GM19023 (cell line): ENCODE data around the gene TMEM120A.
"Not testable (repeated sequence)": the region's sequence is repeated elsewhere in the genome, so short reads cannot be mapped to it uniquely, and the experiment has no call there.

Experiments used
- ATAC-seq: cut with Tn5 transposase; IDR thresholded peaks from one replicate; pipeline ENCODE4 v1.9.1; 2021; ENCODE audit warnings: mild to moderate bottlenecking, moderate library complexity; ENCODE audit not compliant: unreplicated experiment

TMEM120A gene

DNA sequence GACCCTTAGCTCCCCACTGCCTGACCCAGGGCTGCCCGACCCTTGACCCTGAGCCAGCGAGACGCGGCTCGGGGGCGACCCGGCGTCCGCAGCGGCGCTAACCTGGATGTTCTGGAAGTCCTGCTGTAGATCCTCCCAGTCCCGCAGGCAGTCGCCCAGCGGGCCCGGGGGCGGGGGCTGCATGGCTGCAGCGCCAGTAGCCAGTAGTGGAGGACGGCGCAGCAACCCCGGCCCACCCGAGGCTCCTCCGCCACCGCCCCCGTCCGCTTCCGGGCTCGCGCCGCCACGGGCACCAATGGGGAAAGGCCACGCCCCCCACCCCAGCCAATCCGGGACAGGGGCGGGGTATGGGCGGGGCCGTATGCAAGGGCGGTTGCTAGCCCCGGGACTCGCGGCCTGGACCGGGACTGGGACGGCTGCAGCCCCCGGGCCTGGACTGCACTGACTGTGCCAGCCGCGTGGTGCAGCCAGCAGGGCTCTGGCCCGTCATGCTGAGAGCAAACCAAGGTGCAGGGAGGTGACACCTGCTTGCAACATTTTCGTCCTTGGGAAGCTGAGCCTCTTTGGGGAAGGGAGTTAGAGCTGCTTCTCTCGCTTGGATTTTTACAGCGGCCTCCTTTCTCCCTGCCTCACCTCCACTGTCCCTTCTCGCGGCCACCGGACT is at the start of gene TMEM120A:
Gene TMEM120A (minus strand): TSS at position 208 of the 664 bp plus-strand sequence. CDS start 25 bp downstream, at position 183.
- ATAC-seq = peak; percentile 94

DNA sequence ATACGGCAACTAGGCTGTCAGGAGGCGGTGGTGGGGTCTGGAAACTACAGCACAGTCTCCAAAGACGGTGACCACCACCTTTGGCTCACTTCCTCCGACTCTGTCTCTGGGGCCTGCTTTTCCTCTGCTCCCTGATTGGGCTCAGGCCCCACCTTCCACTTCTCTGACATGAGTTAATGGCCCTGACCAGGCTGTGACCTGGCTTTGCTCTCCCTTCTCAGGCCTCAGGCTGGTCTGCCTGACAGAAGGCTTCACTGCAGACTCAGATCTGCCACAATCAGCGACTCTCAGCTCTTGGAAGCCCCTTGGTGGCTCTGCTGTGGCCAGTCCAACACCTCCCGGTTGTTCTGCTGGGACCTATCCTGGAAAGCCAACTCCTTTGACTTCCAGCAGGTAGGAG is 45.7 kb upstream of the TMEM120A start:
- no peak for ATAC-seq

DNA sequence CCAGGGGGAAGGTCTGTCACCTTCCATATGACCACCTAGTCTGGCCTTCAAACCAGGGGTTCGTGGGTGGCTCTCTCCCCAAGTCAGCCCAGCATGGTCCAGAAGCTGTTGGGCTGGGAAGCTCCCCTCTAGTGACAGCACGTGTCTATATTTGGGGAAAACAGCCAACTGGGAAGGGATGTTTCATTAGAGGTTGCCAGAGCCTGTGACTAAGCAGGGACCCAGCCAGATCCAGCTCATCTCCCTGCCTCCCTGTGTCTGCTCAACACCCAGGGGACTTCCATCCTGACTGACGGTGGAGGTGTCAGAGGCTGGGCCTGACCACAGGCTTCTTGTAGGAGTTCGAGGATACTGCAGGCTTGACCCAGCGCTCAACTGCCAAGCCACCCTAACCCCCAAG is 42.9 kb upstream of the TMEM120A start:
- ATAC-seq = no peak

DNA sequence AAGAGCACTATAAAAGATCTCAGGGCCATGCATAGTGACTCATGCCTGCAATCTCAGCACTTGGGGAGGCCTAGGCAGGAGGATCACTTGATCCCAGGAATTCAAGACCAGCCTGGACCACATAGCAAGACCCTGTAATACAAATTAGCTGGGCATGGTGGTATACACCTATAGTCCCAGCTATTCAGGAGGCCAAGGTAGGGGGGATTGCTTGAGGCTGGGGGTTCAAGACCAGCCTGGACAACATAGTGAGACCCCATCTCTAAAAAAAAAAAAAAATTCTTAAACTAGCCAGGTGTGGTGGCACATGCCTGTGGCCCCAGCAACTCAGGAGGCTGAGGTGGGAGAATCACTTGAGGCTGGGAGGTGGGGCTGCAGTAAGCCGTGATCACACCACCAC is 37.6 kb upstream of the TMEM120A start:
- ATAC-seq = no peak

DNA sequence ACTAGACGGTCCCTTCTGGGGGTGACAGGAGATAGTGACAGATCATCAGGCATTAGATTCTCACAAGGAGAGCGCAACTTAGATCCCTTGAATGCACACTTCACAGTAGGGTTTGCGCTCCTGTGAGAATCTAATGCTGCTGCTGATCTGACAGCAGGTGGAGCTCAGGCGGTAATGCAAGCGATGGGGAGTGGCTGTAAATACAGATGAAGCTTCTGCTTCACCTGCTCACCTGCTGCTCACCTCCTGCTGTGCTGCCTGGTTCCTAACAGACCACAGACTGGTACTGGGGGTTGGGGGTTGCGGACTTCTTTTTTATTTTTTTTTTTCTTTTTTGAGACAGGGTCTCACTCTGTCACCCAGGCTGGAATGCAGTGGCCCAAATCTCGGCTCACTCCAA is 35.3 kb upstream of the TMEM120A start:
- ATAC-seq = not testable (repeated sequence)

DNA sequence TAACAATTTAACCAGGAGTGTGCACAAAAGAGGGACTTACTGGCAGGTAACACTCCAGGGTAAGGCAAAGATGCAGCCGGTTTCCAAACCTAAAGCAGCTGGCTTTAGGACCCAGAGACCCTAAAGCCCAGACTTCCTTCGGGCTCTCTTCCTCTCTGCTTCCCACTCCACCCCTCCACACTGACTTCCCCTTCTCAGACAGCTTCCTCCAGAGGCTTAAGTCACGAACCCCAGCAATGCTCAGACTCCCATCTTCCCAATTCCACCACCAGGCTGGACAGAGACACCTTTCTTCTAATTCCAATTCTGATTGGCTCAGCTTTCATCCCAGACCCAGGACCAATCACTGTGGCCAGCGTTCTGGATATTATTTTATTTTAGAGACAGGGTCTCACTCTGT is 28.6 kb upstream of the TMEM120A start:
- no peak for ATAC-seq

DNA sequence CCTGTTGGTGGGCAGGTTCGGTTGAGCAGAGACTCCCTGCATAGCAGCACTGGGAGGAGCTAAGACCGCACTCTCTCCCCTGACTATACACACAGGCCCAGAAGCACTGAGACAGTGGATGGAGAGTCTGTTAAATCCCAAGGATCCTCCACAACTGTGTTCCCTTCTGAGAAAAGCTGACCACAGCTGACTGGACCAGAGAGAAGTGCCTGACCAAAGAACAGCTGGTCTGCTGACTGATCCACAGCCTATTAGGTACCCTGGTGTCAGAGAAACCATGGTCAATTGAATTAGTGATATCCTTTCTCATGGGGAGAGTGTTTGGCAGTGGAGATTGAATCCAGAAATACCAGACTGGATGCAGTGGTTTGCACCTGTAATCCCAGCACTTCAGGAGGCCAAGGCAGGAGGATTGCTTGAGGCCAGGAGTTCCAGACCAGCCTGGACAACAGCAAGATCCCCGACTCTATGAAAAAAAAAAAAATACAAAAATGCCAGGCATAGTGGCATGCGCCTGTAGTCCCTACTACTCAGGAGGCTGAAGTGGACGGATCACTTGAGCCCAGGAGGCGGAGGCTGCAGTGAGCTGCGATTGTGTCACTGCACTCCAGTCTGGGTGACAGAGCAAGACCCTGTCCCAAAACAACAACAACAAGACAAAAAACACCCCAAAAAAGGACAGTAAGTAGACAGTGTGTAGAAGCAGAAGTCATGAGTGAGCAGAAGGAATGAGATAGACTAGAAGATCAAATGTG is 27.8 kb upstream of the TMEM120A start:
- no peak for ATAC-seq

DNA sequence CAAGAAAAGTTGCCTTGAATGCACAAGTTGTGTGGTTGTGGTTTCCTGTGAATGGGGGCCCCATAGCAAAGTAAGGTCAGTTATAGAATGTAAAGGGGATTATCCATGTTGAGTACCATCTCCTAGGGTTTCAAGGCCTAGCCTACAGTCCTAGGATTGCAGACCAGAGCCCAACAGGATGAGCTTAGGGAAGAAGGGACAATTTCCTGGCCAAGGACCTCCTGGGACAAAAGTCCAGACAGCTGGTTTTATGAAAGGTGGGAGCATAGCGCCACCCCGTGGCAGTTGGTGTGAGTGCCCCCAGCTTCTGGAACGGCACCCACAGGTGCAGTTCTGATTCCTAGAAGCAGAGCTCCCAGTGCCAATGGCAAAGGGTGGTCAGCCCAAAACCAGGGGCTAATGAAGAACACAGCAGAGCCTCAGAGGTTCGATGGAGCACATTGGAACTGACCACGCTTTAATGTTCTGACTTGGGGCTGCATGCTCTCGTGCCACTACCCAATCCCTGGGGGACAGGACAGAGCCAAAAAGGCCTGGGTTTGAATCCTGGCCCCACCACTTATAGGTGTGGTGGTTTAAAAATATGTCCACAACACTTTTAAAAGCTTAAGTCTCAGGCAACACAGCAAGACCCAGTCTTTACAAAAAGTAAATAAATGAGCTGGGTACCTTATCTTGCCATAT is 25.8 kb upstream of the TMEM120A start:
- ATAC-seq = no peak

DNA sequence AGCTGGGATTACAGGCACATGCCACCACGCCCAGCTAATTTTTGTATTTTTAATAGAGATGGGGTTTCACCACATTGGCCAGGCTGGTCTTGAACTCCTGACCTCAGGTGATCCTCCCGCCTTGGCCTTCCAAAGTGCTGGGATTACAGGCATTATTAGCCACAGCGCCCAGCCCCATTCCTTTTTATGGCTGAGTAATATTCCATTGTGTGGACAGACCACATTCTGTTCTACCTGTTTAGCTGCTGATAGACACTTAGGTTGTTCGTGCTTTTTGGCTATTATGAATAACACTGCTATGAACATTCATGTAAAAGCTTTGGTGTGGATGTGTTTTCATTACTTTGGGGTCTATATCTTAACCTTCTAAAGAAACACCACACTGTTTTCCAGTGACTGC is 24.1 kb upstream of the TMEM120A start:
- ATAC-seq = not testable (repeated sequence)

DNA sequence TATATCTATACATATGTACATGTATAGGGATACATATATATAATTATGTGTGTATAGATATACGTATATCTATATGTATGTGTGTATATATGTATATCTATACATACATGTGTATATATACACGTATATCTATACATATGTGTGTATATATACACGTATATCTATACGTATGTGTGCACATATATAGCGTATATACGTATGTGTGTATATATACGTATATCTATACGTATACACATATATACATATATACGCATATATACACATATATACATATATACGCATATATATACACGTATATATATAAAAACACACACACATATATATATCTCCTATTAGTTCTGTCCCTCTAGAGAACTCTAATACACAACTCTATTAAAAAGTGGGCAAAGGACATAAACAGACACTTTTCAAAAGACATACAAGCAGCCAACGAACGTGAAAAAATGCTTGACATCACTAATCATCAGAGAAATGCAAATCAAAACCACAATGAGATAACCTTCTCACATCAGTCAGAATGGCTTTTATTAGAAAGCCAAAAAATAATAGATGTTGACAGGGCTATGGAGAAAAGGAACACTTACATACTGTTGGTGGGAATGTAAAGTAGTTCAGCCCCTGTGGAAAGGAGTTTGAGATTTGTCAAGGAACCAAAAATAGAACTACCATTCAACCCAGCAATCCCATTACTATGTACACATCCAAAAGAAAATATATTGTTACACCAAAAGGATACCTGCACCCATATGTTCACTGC is 22.0 kb upstream of the TMEM120A start:
- no peak for ATAC-seq

DNA sequence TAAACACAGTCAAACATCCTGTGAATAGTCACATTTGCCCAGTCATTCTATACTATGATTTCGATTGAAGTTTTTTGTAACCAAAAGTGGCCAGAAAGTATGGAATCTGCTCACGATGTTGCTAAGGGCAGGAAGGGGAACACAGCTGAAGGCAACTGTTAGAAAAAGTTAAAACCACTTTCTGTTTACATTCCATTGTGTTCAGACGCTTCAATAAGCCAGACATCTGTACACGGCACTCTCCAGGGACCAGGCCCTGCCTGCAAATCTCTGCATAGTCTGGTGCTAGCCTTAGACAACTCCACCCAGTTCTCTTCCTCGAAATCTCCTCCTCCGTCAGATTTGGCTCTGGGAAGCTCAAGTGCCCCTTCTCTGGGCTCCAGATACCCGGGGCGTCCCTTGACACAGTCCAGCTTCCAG is 17.1 kb upstream of the TMEM120A start:
- no peak for ATAC-seq

DNA sequence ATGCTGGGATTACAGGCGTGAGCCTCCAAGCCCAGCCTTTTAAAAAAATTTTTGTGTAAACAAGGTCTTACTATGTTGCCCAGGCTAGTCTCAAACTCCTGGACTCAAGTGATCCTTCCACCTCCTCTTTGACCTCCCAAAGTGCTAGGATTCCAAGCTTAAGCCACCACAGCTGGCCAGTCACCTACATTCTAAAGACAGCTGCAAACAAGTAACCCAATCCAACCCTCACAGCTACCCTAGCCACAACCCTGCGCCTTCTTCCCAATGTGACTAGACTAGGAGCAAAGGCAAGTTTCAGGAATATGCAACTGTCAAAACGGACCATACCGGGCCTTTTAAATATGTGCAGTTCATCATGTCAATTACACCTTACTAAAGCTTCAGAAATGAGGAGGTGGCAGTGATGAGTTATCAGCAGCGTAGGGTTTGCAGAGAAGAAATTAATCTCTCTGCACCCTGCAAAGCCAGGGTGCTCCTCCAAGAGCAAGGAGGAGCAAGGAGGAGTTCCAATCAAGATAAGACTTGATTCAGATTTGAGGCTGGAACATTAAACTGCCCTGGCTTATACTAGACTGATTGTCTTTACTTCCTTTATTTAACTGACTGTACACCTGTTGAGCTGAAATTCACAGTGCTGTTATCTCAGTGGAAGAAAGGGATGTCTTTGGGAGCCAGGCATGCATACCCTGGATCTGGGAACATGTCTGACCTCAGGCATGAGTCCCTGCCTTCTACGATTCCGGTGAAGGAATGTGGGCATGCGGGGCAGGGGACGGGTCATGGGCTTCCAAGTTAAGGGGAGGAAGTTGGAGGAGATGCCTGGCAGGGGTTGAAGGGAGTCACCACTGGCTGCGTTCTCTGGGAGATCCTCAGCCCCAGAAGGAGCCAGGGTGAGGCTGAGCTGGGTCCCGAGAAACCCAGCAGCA is 15.5 kb upstream of the TMEM120A start:
- ATAC-seq = no peak

DNA sequence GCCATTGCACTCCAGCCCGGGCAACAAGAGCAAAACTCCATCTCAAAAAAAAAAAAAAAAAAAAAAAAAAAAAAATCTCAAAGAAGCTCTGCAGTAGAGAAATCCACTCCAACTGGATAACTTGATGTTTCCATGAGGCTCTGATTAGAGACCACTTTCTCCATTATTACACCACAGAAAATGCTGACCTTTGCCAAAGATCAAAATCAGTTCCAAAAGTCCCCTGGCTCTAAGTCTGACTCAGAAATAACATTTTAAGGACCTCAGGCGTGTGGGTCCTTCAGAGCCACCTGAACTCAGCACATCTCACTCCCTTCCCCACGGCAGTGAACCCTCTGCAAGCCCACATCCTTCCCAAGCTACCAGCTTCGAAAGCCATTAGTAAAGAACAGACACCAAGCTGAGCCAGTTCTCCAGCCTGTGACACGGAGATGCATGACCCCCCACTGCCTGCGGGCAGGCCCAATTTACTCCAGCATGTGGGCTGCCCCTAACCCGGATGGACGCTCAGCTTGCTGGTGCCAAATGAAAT is 13.8 kb upstream of the TMEM120A start:
- no peak for ATAC-seq

DNA sequence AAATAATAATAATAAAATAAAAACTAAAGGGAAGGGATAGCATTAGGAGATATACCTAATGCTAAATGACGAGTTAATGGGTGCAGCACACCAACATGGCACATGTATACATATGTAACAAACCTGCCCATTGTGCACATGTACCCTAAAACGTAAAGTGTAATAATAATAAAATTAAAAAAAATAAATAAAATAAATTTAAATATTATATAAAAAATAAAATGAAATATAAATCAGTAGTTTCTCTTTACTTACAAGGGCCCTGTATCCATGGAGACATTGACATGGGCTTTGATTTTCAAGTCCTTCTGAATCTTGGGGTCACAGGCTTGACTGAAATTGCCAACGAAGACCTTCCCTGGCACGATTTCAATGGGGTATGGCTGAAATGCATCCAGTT is 10.6 kb upstream of the TMEM120A start:
- not testable (repeated sequence) for ATAC-seq

DNA sequence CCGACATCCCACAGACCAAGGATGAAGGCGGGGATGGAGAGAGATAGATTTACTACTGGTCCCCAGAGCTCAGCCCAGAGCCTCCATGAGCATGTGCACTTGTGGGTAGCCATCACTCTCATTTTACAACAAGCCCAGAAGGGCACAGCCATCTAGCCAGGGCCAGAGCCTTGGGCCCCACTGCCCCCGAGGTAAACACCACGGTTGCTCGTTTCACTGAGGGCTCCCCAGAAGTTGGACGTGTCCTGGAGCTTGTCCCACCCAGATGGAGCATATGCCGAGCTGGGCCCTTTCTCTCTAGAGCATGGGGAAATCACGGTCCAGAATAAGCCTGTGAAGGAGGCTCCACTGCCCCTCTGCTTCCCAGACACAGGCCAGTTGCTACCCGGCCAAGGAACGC is 9.0 kb upstream of the TMEM120A start:
- ATAC-seq = no peak

DNA sequence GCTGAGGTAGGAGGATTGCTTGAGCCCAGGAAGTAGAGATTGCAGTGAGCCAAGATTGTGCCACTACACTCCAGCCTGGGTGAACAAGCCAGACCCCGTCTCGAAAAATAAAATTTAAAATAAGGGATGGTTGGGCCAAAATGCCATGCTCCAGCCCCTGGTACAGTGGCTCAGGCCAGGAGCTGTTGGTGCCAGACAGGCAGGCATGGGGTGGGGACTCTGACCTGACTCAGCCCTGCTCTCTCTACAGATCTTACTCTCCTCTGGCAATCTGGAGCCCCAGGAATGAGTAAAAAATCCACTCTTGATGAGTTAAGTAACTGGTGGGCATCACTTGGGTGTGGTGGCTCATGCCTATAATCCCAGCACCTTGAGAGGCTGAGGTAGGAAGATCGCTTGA is 8.4 kb upstream of the TMEM120A start:
- ATAC-seq = no peak

DNA sequence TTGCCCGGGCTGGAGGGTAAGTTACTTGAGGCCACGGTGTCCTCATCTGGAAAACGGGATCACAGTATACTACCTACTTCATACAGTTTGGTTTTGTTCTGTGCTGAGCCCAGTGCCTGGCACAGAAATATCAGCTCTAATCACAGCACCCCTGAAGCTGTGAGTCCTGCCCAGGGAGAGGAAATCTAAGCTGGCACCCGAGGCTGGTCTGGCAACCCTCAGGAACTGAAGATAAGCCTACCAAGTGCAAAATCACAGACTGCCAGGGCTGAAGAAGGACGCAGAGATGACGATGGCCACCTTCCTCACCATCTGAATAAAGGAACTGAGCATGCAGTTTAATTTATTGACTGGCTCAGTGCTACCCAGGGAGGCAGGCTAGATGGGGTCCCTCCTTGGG is 7.7 kb upstream of the TMEM120A start:
- no peak for ATAC-seq

DNA sequence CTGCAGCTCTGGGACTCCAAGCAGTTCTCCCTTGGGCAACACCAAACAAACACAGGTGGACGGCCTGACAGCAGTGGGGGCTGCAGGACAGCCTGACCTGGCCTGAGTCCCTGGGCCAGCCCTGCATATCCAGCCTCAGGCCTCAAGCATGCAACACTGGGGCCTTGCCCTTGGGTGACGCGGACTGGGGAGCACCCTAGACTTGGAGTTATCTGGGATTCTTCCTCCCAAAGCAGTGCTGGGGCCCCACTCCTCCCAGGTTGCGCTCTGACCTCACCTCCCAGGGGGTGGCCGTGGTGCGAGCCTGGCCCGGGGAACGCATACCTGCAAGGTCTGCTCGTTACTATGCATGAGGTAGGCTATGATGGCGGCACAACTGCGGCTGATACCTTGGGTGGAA is 6.2 kb upstream of the TMEM120A start:
- ATAC-seq = no peak

DNA sequence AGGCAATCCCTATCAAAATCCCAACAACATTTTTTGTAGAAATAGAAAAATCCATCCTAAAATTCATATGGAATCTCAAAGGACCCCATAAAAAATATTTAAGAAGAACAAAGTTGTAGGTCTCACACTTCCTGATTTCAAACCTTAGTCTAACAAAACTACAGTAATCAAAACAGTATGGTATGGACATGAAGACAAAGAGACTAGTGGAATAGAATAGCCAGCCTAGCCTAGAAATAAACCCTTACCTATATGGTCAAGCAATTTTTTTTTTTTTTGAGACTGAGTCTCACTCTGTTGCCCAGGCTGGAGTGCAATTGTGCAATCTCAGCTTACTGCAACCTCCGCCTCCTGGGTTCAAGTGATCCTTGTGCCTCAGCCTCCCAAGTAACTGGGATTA is 3.6 kb upstream of the TMEM120A start:
- no peak for ATAC-seq

DNA sequence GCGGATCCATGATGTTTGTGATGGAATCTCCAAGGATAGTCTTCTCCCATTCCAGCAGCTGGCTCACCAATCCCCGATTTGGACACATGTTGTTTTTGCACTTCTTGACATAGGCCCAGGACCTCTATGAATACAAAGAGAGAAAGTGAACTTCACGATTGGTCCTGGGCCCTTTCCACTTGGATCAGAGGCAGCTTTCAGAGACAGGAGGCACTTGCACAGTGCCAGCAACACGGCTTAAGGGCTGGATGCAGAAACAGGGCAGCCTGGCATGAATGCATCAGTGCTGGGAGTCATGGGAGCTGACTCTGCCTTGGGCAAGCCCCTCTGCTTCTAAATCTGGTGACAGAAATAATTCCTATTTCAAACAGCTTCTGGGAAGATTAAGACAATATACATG is 2.1 kb upstream of the TMEM120A start:
- no peak for ATAC-seq
